Measurements from ENCODE around the gene SLC25A36. TPM values are rescaled to one million over a fixed set of nuclear protein-coding genes. Genes with fewer than 3 reads are reported as not detected.

Gene SLC25A36
- total and polyA plus RNA-seq, 2 of the 4 experiments (the other 2 are of a cell fraction) = 31.3 to 76.7 TPM

- TF ChIP-seq USF2 (IDR thresholded peaks at IDR 0.05; ENCODE audit: low read depth, low read length) = no peak
- TF ChIP-seq CEBPB (IDR thresholded peaks at IDR 0.05; ENCODE audit: low read depth, low read length) = no peak
- TF ChIP-seq RAD21 (IDR thresholded peaks at IDR 0.05; ENCODE audit: low read length) = no peak
- TF ChIP-seq MAFK (IDR thresholded peaks at IDR 0.05; ENCODE audit: low read depth, low read length) = no peak
- TF ChIP-seq MAZ (IDR thresholded peaks at IDR 0.05; ENCODE audit: borderline replicate concordance, low read depth, low read length) = no peak
Measured at GRCh38 chr3:141011997-141012262, 70.3 kb downstream of the SLC25A36 start (continued).

GRCh38 chr3:141012571-141012970, 70.9 kb downstream of the SLC25A36 start:
- no peak overlapping the region for H3K23ac ChIP-seq (ENCODE audit: low read depth, low read length)
- peaks cover 7% of the 10 kb centered on the region for H3K27me3 ChIP-seq (ENCODE audit: control insufficient read depth, insufficient read depth, low read length)
- CTCF ChIA-PET = interaction anchor here (1.0 to 2.1 kb wide), 3 partner anchors 12 to 103 kb away, joined by 3 to 16 read pairs (median 3); no protein-coding TSS in a partner anchor
- no peaks in the 10 kb centered on the region for H3K9me3 ChIP-seq (ENCODE audit: control insufficient read depth, insufficient read depth, low read length)
- no peak overlapping the region for H2AFZ ChIP-seq (replicated peaks; ENCODE audit: low read length, poor library complexity)
- H4K5ac ChIP-seq (ENCODE audit: low read depth, low read length) = no peak overlapping the region
- dilution Hi-C loops (cut with HindIII; ENCODE audit: low sequenced_read_pairs, unreplicated experiment) = no loop called here
- intact Hi-C loops (cut with micrococcal nuclease) = no loop called here
- no CpG with 5 or more reads among the region's 2 CpGs for WGBS, 2 experiments (ENCODE audit: extremely low coverage in 2 of 2, insufficient read length in 1 of 2)
- H4K20me1 ChIP-seq (ENCODE audit: insufficient read depth, low read length) = no peaks in the 10 kb centered on the region
- H2AK5ac ChIP-seq (ENCODE audit: low read depth, low read length) = no peak overlapping the region
- no peak overlapping the region for H2BK120ac ChIP-seq (ENCODE audit: low read depth, low read length)
- in situ Hi-C loops (cut with MboI; ENCODE audit: low sequenced_read_pairs) = no loop called here
- no peak overlapping the region for H4K91ac ChIP-seq (ENCODE audit: insufficient read depth, low read depth, low read length)
- H3K9ac ChIP-seq (ENCODE audit: low read depth, low read length) = no peak overlapping the region
- no peak overlapping the region for H3K14ac ChIP-seq (replicated peaks; ENCODE audit: low read depth, low read length)
- no peak overlapping the region for H3K4me3 ChIP-seq (ENCODE audit: insufficient read depth, low read depth, low read length)
- H3K4ac ChIP-seq (ENCODE audit: low read depth, low read length) = no peak overlapping the region
- no peaks in the 10 kb centered on the region for H3K9me1 ChIP-seq (ENCODE audit: insufficient read depth, low read length)
- H2BK5ac ChIP-seq (ENCODE audit: low read depth, low read length, poor library complexity, severe bottlenecking) = no peak overlapping the region
- DNase-seq = no peak
- no peak overlapping the region for H3K18ac ChIP-seq (ENCODE audit: low read depth, low read length)
- H2BK15ac ChIP-seq (ENCODE audit: low read depth, low read length) = no peak overlapping the region
- no peak overlapping the region for H2BK20ac ChIP-seq (ENCODE audit: low read depth, low read length)
- no peaks in the 10 kb centered on the region for H3K4me1 ChIP-seq (ENCODE audit: control insufficient read depth, insufficient read depth, low read length)
- no peak overlapping the region for H3K56ac ChIP-seq (ENCODE audit: extremely low read depth, insufficient read depth, low read length)
- H3K36me3 ChIP-seq (ENCODE audit: control insufficient read depth, insufficient read depth, low read length) = no peaks in the 10 kb centered on the region
- H2AK9ac ChIP-seq (replicated peaks; ENCODE audit: low read depth, low read length, poor library complexity) = no peak overlapping the region
- no TSS peak for BruUV-seq (replicated peaks)
- no peak for ATAC-seq (ENCODE audit: low read depth)
- POLR2A ChIA-PET (ENCODE audit: unreplicated experiment) = no interaction called here
- no peak overlapping the region for H3K4me2 ChIP-seq (ENCODE audit: low read depth, low read length)
- no peaks in the 10 kb centered on the region for H3K79me1 ChIP-seq (ENCODE audit: low read depth in 1 of 2, low read length in 2 of 2)
- H4K8ac ChIP-seq (ENCODE audit: low read depth in 2 of 2, low read length in 2 of 2) = no peak overlapping the region
- H3K27ac ChIP-seq (ENCODE audit: insufficient read depth, low read length) = no peak overlapping the region
- TF ChIP-seq NFE2L2 (IDR thresholded peaks at IDR 0.05; ENCODE audit: low read depth, low read length) (no peak), RCOR1 (IDR thresholded peaks at IDR 0.05; ENCODE audit: insufficient replicate concordance, low read length) (no peak), BHLHE40 (IDR thresholded peaks at IDR 0.05; ENCODE audit: low read depth, low read length) (no peak), CHD1 (IDR thresholded peaks at IDR 0.05; ENCODE audit: low read depth, low read length) (no peak), RAD21 (IDR thresholded peaks at IDR 0.05; ENCODE audit: low read length) (no peak), USF2 (IDR thresholded peaks at IDR 0.05; ENCODE audit: low read depth, low read length) (no peak), FOS (IDR thresholded peaks at IDR 0.05; ENCODE audit: low read depth, low read length) (no peak), MXI1 (IDR thresholded peaks at IDR 0.05; ENCODE audit: borderline replicate concordance, low read depth, low read length) (no peak), ELK1 (IDR thresholded peaks at IDR 0.05; ENCODE audit: borderline replicate concordance, low read depth, low read length) (no peak), POLR2A (IDR thresholded peaks at IDR 0.05; ENCODE audit: low read depth, low read length) (no peak), MAFK (IDR thresholded peaks at IDR 0.05; ENCODE audit: low read depth, low read length) (no peak)
- TF ChIP-seq, protein P1, sequence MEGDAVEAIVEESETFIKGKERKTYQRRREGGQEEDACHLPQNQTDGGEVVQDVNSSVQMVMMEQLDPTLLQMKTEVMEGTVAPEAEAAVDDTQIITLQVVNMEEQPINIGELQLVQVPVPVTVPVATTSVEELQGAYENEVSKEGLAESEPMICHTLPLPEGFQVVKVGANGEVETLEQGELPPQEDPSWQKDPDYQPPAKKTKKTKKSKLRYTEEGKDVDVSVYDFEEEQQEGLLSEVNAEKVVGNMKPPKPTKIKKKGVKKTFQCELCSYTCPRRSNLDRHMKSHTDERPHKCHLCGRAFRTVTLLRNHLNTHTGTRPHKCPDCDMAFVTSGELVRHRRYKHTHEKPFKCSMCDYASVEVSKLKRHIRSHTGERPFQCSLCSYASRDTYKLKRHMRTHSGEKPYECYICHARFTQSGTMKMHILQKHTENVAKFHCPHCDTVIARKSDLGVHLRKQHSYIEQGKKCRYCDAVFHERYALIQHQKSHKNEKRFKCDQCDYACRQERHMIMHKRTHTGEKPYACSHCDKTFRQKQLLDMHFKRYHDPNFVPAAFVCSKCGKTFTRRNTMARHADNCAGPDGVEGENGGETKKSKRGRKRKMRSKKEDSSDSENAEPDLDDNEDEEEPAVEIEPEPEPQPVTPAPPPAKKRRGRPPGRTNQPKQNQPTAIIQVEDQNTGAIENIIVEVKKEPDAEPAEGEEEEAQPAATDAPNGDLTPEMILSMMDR (conservative IDR thresholded peaks at IDR 0.05; ENCODE audit: low read depth, low read length) = no peak

All from IMR-90 (cell line).